GM12892 (cell line): ENCODE data around the gene MAB21L3.

Source experiments
- POLR2A ChIP-seq: IDR thresholded peaks from 2 replicates; pipeline ENCODE4 v1.6.1; 2011; ENCODE audit warnings: low read depth, low read length, control low read depth
- POLR2AphosphoS5 ChIP-seq: IDR thresholded peaks from 2 replicates; pipeline ENCODE4 v1.6.1; 2011; ENCODE audit warnings: low read depth, low read length, control low read depth
- TAF1 ChIP-seq: IDR thresholded peaks from 2 replicates; pipeline ENCODE4 v1.6.1; 2011; ENCODE audit warnings: low read depth, mild to moderate bottlenecking, control low read depth, low read length, borderline replicate concordance

DNA sequence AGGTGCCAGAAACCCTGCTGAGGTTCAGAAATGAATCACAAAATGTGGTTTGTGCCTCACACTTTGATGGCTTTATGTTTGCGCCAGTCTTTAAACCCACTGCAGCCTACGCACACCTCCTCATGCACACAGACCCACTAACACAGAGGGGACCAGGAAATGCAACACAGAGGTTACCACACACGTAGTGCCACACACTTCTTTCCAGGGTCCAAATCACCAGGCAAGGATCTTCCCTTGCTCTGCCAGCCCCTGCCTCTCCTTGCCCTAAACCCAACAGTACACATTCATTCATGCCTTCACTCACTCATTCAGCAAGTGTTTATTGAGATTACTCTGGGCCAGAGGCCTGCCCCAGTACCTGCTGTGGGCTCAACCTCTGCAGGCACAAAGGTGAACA is 17.5 kb downstream of the MAB21L3 start:
- no peak for TF ChIP-seq POLR2A
- TF ChIP-seq POLR2AphosphoS5: no peak
- no peak for TF ChIP-seq TAF1
